WTC11 (cell line): ENCODE data around the gene EMC1. TPM values are rescaled to one million over a fixed set of nuclear protein-coding genes. Genes with fewer than 3 reads are reported as not detected.

Experiments used
- ATAC-seq: fragments of 200-7000 bp; cut with Tn5 transposase; 2 replicates; pipeline ENCODE4 v1.10.0; 2021; ENCODE audit warnings: mild to moderate bottlenecking, moderate library complexity
- CTCF ChIA-PET: fragments of 300-600 bp; sonication (Branson Sonifier 250); formaldehyde crosslinking; loops from one replicate; lab custom pipeline; 2021; ENCODE audit warnings: antibody characterized with exemption; lab: Charles Lee
- POLR2A ChIA-PET: fragments of 350-600 bp; sonication (Branson Sonifier 250); formaldehyde crosslinking; loops from one replicate; lab custom pipeline; 2021; ENCODE audit warnings: antibody characterized with exemption; lab: Charles Lee
- DNase-seq: peaks from one replicate; pipeline ENCODE4 v3.0.0; 2021; ENCODE audit warnings: low spot score
- H3K27ac Mint-ChIP-seq: 2 replicates; pipeline ENCODE4 v1.8.0; 2021; ENCODE audit warnings: mixed read lengths
- H3K27me3 Mint-ChIP-seq: 2 replicates; pipeline ENCODE4 v1.8.0; 2021; ENCODE audit warnings: low read depth, mild to moderate bottlenecking, moderate library complexity, mixed read lengths
- H3K36me3 Mint-ChIP-seq: 2 replicates; pipeline ENCODE4 v1.8.0; 2021; ENCODE audit warnings: mixed read lengths
- H3K4me1 Mint-ChIP-seq: 2 replicates; pipeline ENCODE4 v1.8.0; 2022; ENCODE audit warnings: mixed read lengths
- H3K4me3 Mint-ChIP-seq: 2 replicates; pipeline ENCODE4 v1.8.0; 2021; ENCODE audit warnings: mild to moderate bottlenecking, moderate library complexity, mixed read lengths
- H3K9me3 Mint-ChIP-seq: 2 replicates; pipeline ENCODE4 v1.8.0; 2021; ENCODE audit warnings: mixed read lengths
- AFF4 ChIP-seq: sonication (generic); formaldehyde crosslinking; IDR thresholded peaks from 2 replicates; pipeline ENCODE4 v1.8.1; 2023; ENCODE audit warnings: mild to moderate bottlenecking, missing genetic modification reagents, borderline replicate concordance
- ATF6 ChIP-seq: sonication (generic); formaldehyde crosslinking; IDR thresholded peaks from 2 replicates; pipeline ENCODE4 v1.8.1; 2023; ENCODE audit warnings: mild to moderate bottlenecking, missing genetic modification reagents
- ELF4 ChIP-seq: sonication (generic); formaldehyde crosslinking; IDR thresholded peaks from 2 replicates; pipeline ENCODE4 v1.8.1; 2022; ENCODE audit warnings: low read depth, mild to moderate bottlenecking, moderate library complexity, missing genetic modification reagents
- ERG ChIP-seq: fragments of 250-450 bp; sonication (Bioruptor Pico); IDR thresholded peaks from 2 replicates; pipeline ENCODE4 v1.8.0; 2021; ENCODE audit warnings: mild to moderate bottlenecking
- FOXP1 ChIP-seq: sonication (generic); formaldehyde crosslinking; IDR thresholded peaks from 2 replicates; pipeline ENCODE4 v1.8.0; 2022; ENCODE audit warnings: missing genetic modification reagents, mild to moderate bottlenecking, moderate library complexity, borderline replicate concordance
- FOXP4 ChIP-seq: sonication (generic); formaldehyde crosslinking; IDR thresholded peaks from 2 replicates; pipeline ENCODE4 v1.8.0; 2022; ENCODE audit warnings: mild to moderate bottlenecking, missing genetic modification reagents
- IRF1 ChIP-seq: sonication (generic); formaldehyde crosslinking; IDR thresholded peaks from 2 replicates; pipeline ENCODE4 v1.8.0; 2023; ENCODE audit warnings: missing genetic modification reagents
- IRF2 ChIP-seq: sonication (generic); formaldehyde crosslinking; IDR thresholded peaks from 2 replicates; pipeline ENCODE4 v1.8.0; 2022; ENCODE audit warnings: low read depth, missing genetic modification reagents, borderline replicate concordance
- MXD4 ChIP-seq: fragments of 250-450 bp; sonication (Bioruptor Pico); IDR thresholded peaks from 2 replicates; pipeline ENCODE4 v1.8.0; 2021; ENCODE audit warnings: mild to moderate bottlenecking, moderate library complexity, borderline replicate concordance
- NFATC4 ChIP-seq: fragments of 250-450 bp; sonication (Bioruptor Pico); IDR thresholded peaks from 2 replicates; pipeline ENCODE4 v1.9.0; 2021; ENCODE audit warnings: mild to moderate bottlenecking
- NR2C2 ChIP-seq: sonication (generic); formaldehyde crosslinking; IDR thresholded peaks from 2 replicates; pipeline ENCODE4 v1.8.0; 2022; ENCODE audit warnings: mild to moderate bottlenecking, missing genetic modification reagents
- NR3C1 ChIP-seq: sonication (generic); formaldehyde crosslinking; conservative IDR thresholded peaks from 2 replicates; pipeline ENCODE4 v1.8.1; 2023; ENCODE audit warnings: low read depth, mild to moderate bottlenecking, missing genetic modification reagents
- OVOL2 ChIP-seq: fragments of 250-450 bp; sonication (Bioruptor Pico); IDR thresholded peaks from 2 replicates; pipeline ENCODE4 v1.9.0; 2021; ENCODE audit warnings: mild to moderate bottlenecking, borderline replicate concordance
- RELA ChIP-seq: sonication (generic); formaldehyde crosslinking; IDR thresholded peaks from 2 replicates; pipeline ENCODE4 v1.8.1; 2022; ENCODE audit warnings: missing genetic modification reagents, mild to moderate bottlenecking, borderline replicate concordance
- SMAD3 ChIP-seq: sonication (generic); formaldehyde crosslinking; IDR thresholded peaks from 2 replicates; pipeline ENCODE4 v1.8.0; 2022; ENCODE audit warnings: missing genetic modification reagents, mild to moderate bottlenecking, borderline replicate concordance
- SP1 ChIP-seq: sonication (generic); formaldehyde crosslinking; conservative IDR thresholded peaks from 2 replicates; pipeline ENCODE4 v1.8.1; 2022; ENCODE audit warnings: missing genetic modification reagents
- ZBTB43 ChIP-seq: sonication (generic); formaldehyde crosslinking; IDR thresholded peaks from 2 replicates; pipeline ENCODE4 v1.8.1; 2023; ENCODE audit warnings: mild to moderate bottlenecking, missing genetic modification reagents
- ZNF263 ChIP-seq: sonication (generic); formaldehyde crosslinking; IDR thresholded peaks from 2 replicates; pipeline ENCODE4 v1.8.1; 2022; ENCODE audit warnings: low read depth, mild to moderate bottlenecking, moderate library complexity, missing genetic modification reagents
- ZNF396 ChIP-seq: fragments of 250-450 bp; sonication (Bioruptor Pico); IDR thresholded peaks from 2 replicates; pipeline ENCODE4 v1.8.0; 2021; ENCODE audit warnings: mild to moderate bottlenecking, moderate library complexity, borderline replicate concordance
- ZNF425 ChIP-seq: fragments of 250-450 bp; sonication (Bioruptor Pico); conservative IDR thresholded peaks from 2 replicates; pipeline ENCODE4 v1.9.0; 2021; ENCODE audit warnings: mild to moderate bottlenecking
- total RNA-seq: library from RNA; stranded (reverse); gene quantifications from 3 replicates; pipeline ENCODE4 v1.2.3, GENCODE V29; 2021

The EMC1 gene
- total RNA-seq, 1 experiment from 2014 or later: 53.5 TPM

- H3K36me3 Mint-ChIP-seq: peaks cover 84% of the 10 kb centered on the region
- TF ChIP-seq SMAD3: no peak
- no peak for TF ChIP-seq ELF4 (CRISPR knock-in tag)
- no peak for TF ChIP-seq RELA (CRISPR knock-in tag)
- no peak for TF ChIP-seq NFATC4 (CRISPR knock-in tag)
- no peak for TF ChIP-seq FOXP1 (CRISPR knock-in tag)
- TF ChIP-seq AFF4 (CRISPR knock-in tag): no peak
- no peak for TF ChIP-seq NR3C1
- TF ChIP-seq ERG: no peak
- no peak for TF ChIP-seq FOXP4
- TF ChIP-seq ATF6 (CRISPR knock-in tag): no peak
- no peak for TF ChIP-seq SP1
- TF ChIP-seq IRF1 (CRISPR knock-in tag): no peak
- TF ChIP-seq MXD4 (CRISPR knock-in tag): no peak
- no peak for TF ChIP-seq OVOL2
- no peak for TF ChIP-seq NR2C2 (CRISPR knock-in tag)
- TF ChIP-seq ZNF396: no peak
- no peak for TF ChIP-seq ZBTB43
- no peak for TF ChIP-seq ZNF263 (CRISPR knock-in tag)
- no peak for TF ChIP-seq IRF2 (CRISPR knock-in tag)
- TF ChIP-seq ZNF425 (CRISPR knock-in tag): no peak
- CTCF ChIA-PET: no interaction called here
Measured at GRCh38 chr1:19229229-19229628, 22.1 kb downstream of the EMC1 start.

More at GRCh38 chr1:19229229-19229628, 22.1 kb downstream of the EMC1 start:
- H3K4me3 Mint-ChIP-seq: no peak overlapping the region
- POLR2A ChIA-PET: no interaction called here
- no peaks in the 10 kb centered on the region for H3K4me1 Mint-ChIP-seq
- H3K9me3 Mint-ChIP-seq: no peaks in the 10 kb centered on the region
- no peak for DNase-seq
- H3K27ac Mint-ChIP-seq: no peak overlapping the region
- ATAC-seq: no peak
- H3K27me3 Mint-ChIP-seq: no peaks in the 10 kb centered on the region
